HepG2 (cell line): ENCODE data around the gene PTRHD1. TPM values are rescaled to one million over a fixed set of nuclear protein-coding genes. Genes with fewer than 3 reads are reported as not detected.

ENCODE experiments used
- ATAC-seq: fragments of 200-7000 bp; cut with Tn5 transposase; 3 replicates; pipeline ENCODE4 v1.9.1; 2020; ENCODE audit warnings: mild to moderate bottlenecking, moderate library complexity
- BruUV-seq: library from RNA; stranded (reverse); fragments of 400-500 nt; replicated peaks from 2 replicates; lab custom pipeline; 2021; lab: Mats Ljungman, UMichigan
- CTCF ChIA-PET: fragments of 300-600 bp; formaldehyde crosslinking; extraction: SDS; loops from one replicate; lab custom pipeline; 2021; ENCODE audit warnings: low total read pairs, inconsistent platforms, low intra/inter-chr PET ratio; lab: Yijun Ruan, JAX
- POLR2A ChIA-PET: fragments of 350-600 bp; sonication (Branson Sonifier 250); formaldehyde crosslinking; loops from one replicate; lab custom pipeline; 2020; ENCODE audit warnings: antibody characterized with exemption, inconsistent platforms; lab: Yijun Ruan, JAX
- DNase-seq: peaks from one replicate; pipeline ENCODE4 v3.0.0-alpha.2; 2015; ENCODE audit warnings: low spot score
- FAIRE-seq: peaks from 3 replicates; lab custom pipeline; 2011; peaks lifted over from hg19 to GRCh38; lab: Jason Lieb, UNC
- H2AFZ ChIP-seq: one replicate; pipeline ENCODE4 v1.6.1; 2011; ENCODE audit warnings: low read length, inconsistent platforms
- H3K27ac ChIP-seq: fragments of 300-600 bp; 3 replicates; pipeline ENCODE4 v1.8.0; 2011; ENCODE audit warnings: mixed run types, mild to moderate bottlenecking, mixed read lengths, low read length, inconsistent platforms; ENCODE audit not compliant: insufficient read depth; ENCODE audit errors: extremely low read length
- H3K27me3 ChIP-seq, 2 experiments: fragments of 200-600 bp in 1 of 2; 2 replicates in 1 of 2; 3 replicates in 1 of 2; pipeline versions ENCODE4 v1.6.0 to v1.8.0; 2011; ENCODE audit warnings: low read length in 2 of 2, mild to moderate bottlenecking in 2 of 2, moderate library complexity in 2 of 2, inconsistent platforms in 1 of 2; ENCODE audit not compliant: insufficient read depth in 2 of 2, control insufficient read depth in 1 of 2
- H3K36me3 ChIP-seq, 2 experiments: fragments of 200-600 bp in 1 of 2; replicated peaks in 1 of 2; 2 replicates in 1 of 2; 3 replicates in 1 of 2; pipeline versions ENCODE4 v1.5.1 to v1.8.0; 2011; ENCODE audit warnings: low read length in 2 of 2, inconsistent platforms in 1 of 2; ENCODE audit not compliant: insufficient read depth in 2 of 2, control insufficient read depth in 1 of 2
- H3K4me1 ChIP-seq: 2 replicates; pipeline ENCODE4 v1.5.1; 2012; ENCODE audit warnings: low read length, inconsistent platforms; ENCODE audit not compliant: insufficient read depth
- H3K4me2 ChIP-seq: 2 replicates; pipeline ENCODE4 v1.6.0; 2011; ENCODE audit warnings: low read depth, low read length, inconsistent platforms
- H3K4me3 ChIP-seq, 3 experiments: fragments of 200-600 bp in 1 of 3; sonication (generic), shearing (Covaris generic) in 1 of 3; replicated peaks in 1 of 3; 2 replicates each; pipeline ENCODE4 v1.5.1; 2011 to 2016; ENCODE audit warnings: low read length in 3 of 3, inconsistent platforms in 2 of 3, low read depth in 2 of 3, mild to moderate bottlenecking in 2 of 3, control low read depth in 1 of 3, mixed read lengths in 1 of 3; ENCODE audit not compliant: insufficient read depth in 1 of 3
- H3K79me2 ChIP-seq: one replicate; pipeline ENCODE4 v1.6.1; 2011; ENCODE audit warnings: low read length, inconsistent platforms; ENCODE audit not compliant: insufficient read depth
- H3K9ac ChIP-seq: 2 replicates; pipeline ENCODE4 v1.6.0; 2011; ENCODE audit warnings: mild to moderate bottlenecking, low read depth, low read length, inconsistent platforms; ENCODE audit not compliant: insufficient read depth
- H3K9me3 ChIP-seq: 2 replicates; pipeline ENCODE4 v1.5.1; 2012; ENCODE audit warnings: mild to moderate bottlenecking, low read length
- H4K20me1 ChIP-seq: 2 replicates; pipeline ENCODE4 v1.6.0; 2011; ENCODE audit warnings: inconsistent platforms, mild to moderate bottlenecking, low read length, moderate library complexity; ENCODE audit not compliant: insufficient read depth
- AHR ChIP-seq: IDR thresholded peaks from 2 replicates; pipeline ENCODE4 v1.6.1; 2018; ENCODE audit warnings: missing genetic modification reagents, missing compliant biosample characterization
- JARID2 ChIP-seq: sonication (generic); formaldehyde crosslinking; IDR thresholded peaks from 2 replicates; pipeline ENCODE4 v1.8.1; 2023; ENCODE audit warnings: missing genetic modification reagents, inconsistent platforms; ENCODE audit not compliant: insufficient replicate concordance
- KLF16 ChIP-seq, 2 experiments: sonication (generic) in 1 of 2; formaldehyde crosslinking in 1 of 2; IDR thresholded peaks; 2 replicates each; pipeline versions ENCODE4 v1.6.1 to v1.8.0; 2016 to 2023; ENCODE audit warnings: missing genetic modification reagents in 2 of 2, missing compliant biosample characterization in 1 of 2
- PCBP1 ChIP-seq: fragments of 200-400 bp; formaldehyde crosslinking; IDR thresholded peaks from 2 replicates; pipeline ENCODE4 v1.6.1; 2017; ENCODE audit warnings: mild to moderate bottlenecking, low read depth, low read length, borderline replicate concordance
- SRSF4 ChIP-seq: fragments of 200-400 bp; formaldehyde crosslinking; IDR thresholded peaks from one replicate; pipeline ENCODE4 v1.6.1; 2018; ENCODE audit warnings: mild to moderate bottlenecking, low read depth, low read length, moderate library complexity; ENCODE audit not compliant: poor library complexity, severe bottlenecking
- ZMYM3 ChIP-seq: sonication (generic); formaldehyde crosslinking; IDR thresholded peaks from 2 replicates; pipeline ENCODE4 v1.5.1; 2020; ENCODE audit warnings: mild to moderate bottlenecking, missing genetic modification reagents
- WGBS: methylation state at CpG from one replicate; pipeline ENCODE4 v1.1.6; 2017; ENCODE audit warnings: low lambda C conversion rate; 5-methylcytosine and 5-hydroxymethylcytosine counted together
- in situ Hi-C: cut with HindIII; loops from 2 replicates; pipeline ENCODE4 v1.10.0; 2017; ENCODE audit warnings: low pct_unique_long_range_greater_than_20kb; ENCODE audit not compliant: extremely low pct_ligation_motif_present
- intact Hi-C: fragments of 100-400 bp; cut with micrococcal nuclease; formaldehyde crosslinking; loops from one replicate; pipeline ENCODE4 v1.10.0; 2022; ENCODE audit not compliant: unreplicated experiment
- polyA plus RNA-seq, 8 experiments: library from polyadenylated mRNA; depleted of rRNA in 3 of 8; stranded (reverse) in 7 of 8; unstranded in 1 of 8; fragments of >200 nt; fragmentation: Illumina TruSeq in 4 of 8; extraction: Trizol in 4 of 8; gene quantifications; 2 replicates each; pipeline versions ENCODE4 v1.2.1 to v1.2.3, GENCODE V29; 2011 to 2016; ENCODE audit warnings: low read depth in 4 of 8, missing spikeins in 1 of 8, mixed read lengths in 1 of 8; ENCODE audit not compliant: insufficient read depth in 1 of 8
- total RNA-seq, 5 experiments: library from RNA; depleted of rRNA; stranded (reverse); fragments of >200 nt; fragmentation: Illumina TruSeq; extraction: Trizol; gene quantifications; 2 replicates each; pipeline ENCODE4 v1.2.3, GENCODE V29; 2016; ENCODE audit warnings: low read depth in 1 of 5
- TF ChIP-seq, protein P1 (sequence below): sonication (generic); formaldehyde crosslinking; IDR thresholded peaks from 2 replicates; pipeline ENCODE4 v1.4.0; 2020; ENCODE audit warnings: missing genetic modification reagents, borderline replicate concordance

Gene PTRHD1
- total and polyA plus RNA-seq, 2 of the 13 experiments (the other 11 are each of a cell fraction or from before 2014, with no cell fraction given) = 72.6 to 90.8 TPM

DNA sequence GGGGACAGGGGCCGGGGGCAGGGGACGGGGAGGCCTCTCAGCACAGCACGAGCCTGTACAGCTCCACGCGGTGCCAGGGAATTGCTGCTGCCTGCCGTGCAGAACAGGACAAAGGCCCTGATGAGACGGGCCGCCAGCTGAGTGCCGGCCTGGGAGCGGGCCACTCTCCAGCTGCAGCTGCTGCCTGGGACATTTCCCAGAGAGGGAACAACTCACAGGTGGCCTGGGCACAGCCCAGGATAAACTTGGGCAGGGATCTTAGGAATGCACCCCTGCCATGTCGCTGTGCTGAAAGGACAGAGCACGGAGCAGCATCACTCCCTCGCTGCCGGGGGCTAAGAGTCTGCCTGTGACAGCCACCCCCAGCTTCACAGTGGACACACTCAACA lies 38.9 kb upstream of the PTRHD1 start:
- Histone ChIP-seq H3K36me3 (no peaks in the 10 kb centered on the region), H3K4me2 (no peak overlapping the region), H3K9ac (no peak overlapping the region), H3K9me3 (no peaks in the 10 kb centered on the region), H2AFZ (no peak overlapping the region), H3K4me3 (no peak overlapping the region)
- ChIA-PET POLR2A (no interaction called here), CTCF (no interaction called here)
- intact Hi-C loops = no loop called here
- FAIRE-seq = no peak
- BruUV-seq = no TSS peak
- TF ChIP-seq PCBP1 = 0 out of 2 replicates have a peak, but pooled peaks have one; percentile 28
- no peak for TF ChIP-seq KLF16 (CRISPR knock-in tag; IDR thresholded peaks at IDR 0.05)
- TF ChIP-seq JARID2 (CRISPR knock-in tag) = no peak
- TF ChIP-seq, protein P1, sequence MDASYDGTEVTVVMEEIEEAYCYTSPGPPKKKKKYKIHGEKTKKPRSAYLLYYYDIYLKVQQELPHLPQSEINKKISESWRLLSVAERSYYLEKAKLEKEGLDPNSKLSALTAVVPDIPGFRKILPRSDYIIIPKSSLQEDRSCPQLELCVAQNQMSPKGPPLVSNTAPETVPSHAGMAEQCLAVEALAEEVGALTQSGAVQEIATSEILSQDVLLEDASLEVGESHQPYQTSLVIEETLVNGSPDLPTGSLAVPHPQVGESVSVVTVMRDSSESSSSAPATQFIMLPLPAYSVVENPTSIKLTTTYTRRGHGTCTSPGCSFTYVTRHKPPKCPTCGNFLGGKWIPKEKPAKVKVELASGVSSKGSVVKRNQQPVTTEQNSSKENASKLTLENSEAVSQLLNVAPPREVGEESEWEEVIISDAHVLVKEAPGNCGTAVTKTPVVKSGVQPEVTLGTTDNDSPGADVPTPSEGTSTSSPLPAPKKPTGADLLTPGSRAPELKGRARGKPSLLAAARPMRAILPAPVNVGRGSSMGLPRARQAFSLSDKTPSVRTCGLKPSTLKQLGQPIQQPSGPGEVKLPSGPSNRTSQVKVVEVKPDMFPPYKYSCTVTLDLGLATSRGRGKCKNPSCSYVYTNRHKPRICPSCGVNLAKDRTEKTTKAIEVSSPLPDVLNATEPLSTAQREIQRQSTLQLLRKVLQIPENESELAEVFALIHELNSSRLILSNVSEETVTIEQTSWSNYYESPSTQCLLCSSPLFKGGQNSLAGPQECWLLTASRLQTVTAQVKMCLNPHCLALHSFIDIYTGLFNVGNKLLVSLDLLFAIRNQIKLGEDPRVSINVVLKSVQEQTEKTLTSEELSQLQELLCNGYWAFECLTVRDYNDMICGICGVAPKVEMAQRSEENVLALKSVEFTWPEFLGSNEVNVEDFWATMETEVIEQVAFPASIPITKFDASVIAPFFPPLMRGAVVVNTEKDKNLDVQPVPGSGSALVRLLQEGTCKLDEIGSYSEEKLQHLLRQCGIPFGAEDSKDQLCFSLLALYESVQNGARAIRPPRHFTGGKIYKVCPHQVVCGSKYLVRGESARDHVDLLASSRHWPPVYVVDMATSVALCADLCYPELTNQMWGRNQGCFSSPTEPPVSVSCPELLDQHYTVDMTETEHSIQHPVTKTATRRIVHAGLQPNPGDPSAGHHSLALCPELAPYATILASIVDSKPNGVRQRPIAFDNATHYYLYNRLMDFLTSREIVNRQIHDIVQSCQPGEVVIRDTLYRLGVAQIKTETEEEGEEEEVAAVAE (CRISPR knock-in tag) = no peak
- no peak for TF ChIP-seq ZMYM3
- TF ChIP-seq SRSF4 = no peak
- TF ChIP-seq AHR (CRISPR knock-in tag) = no peak
- TF ChIP-seq, all 625 proteins: peak for 1
- ATAC-seq (peak; percentile 26), DNase-seq (no peak)
- no peaks in the 10 kb centered on the region for H3K79me2 ChIP-seq
- no peak overlapping the region for H3K27ac ChIP-seq
- in situ Hi-C loops = no loop called here
- H4K20me1 ChIP-seq = no peaks in the 10 kb centered on the region
- H3K4me1 ChIP-seq = peaks cover 23% of the 10 kb centered on the region
- WGBS = 29% methylated on average over 4 of the region's 14 CpGs
- H3K27me3 ChIP-seq = peaks cover 19 to 56% of the 10 kb centered on the region in 2 experiments; a peak in 3 of 5 replicates
